SK-N-SH treated with all-trans-retinoic acid at 6 μM for 48 hours (cell line): ENCODE measurements around the gene ZDHHC20.

Source experiments
- ARNTL ChIP-seq: fragments of 450-650 bp; formaldehyde crosslinking; IDR thresholded peaks from 2 replicates; pipeline ENCODE4 v1.5.0; 2020; ENCODE audit warnings: low read depth, mild to moderate bottlenecking, moderate library complexity, borderline replicate concordance
- CSDC2 ChIP-seq: fragments of 250-450 bp; sonication (Bioruptor Pico); IDR thresholded peaks from 2 replicates; pipeline ENCODE4 v1.5.0; 2020; ENCODE audit warnings: mild to moderate bottlenecking, moderate library complexity
- GLIS3 ChIP-seq: fragments of 250-450 bp; sonication (Bioruptor Pico); IDR thresholded peaks from 2 replicates; pipeline ENCODE4 v1.5.0; 2020; ENCODE audit warnings: mild to moderate bottlenecking, moderate library complexity
- ISL1 ChIP-seq: fragments of 250-450 bp; sonication (Bioruptor Pico); IDR thresholded peaks from 2 replicates; pipeline ENCODE4 v2.1.2; 2022; ENCODE audit warnings: mild to moderate bottlenecking, moderate library complexity
- PPARA ChIP-seq: fragments of 250-450 bp; sonication (Bioruptor Pico); IDR thresholded peaks from 2 replicates; pipeline ENCODE4 v1.5.0; 2020; ENCODE audit warnings: mild to moderate bottlenecking, borderline replicate concordance
- RARB ChIP-seq: fragments of 250-450 bp; sonication (Bioruptor Pico); IDR thresholded peaks from 2 replicates; pipeline ENCODE4 v1.8.0; 2021; ENCODE audit warnings: mild to moderate bottlenecking, moderate library complexity
- ZFP30 ChIP-seq: fragments of 450-650 bp; formaldehyde crosslinking; IDR thresholded peaks from 2 replicates; pipeline ENCODE4 v1.5.0; 2022; ENCODE audit warnings: mild to moderate bottlenecking, moderate library complexity
- ZNF8 ChIP-seq: fragments of 450-650 bp; formaldehyde crosslinking; IDR thresholded peaks from 2 replicates; pipeline ENCODE4 v1.5.0; 2020; ENCODE audit warnings: mild to moderate bottlenecking, moderate library complexity
- TF ChIP-seq, protein P1 (sequence below): fragments of 250-450 bp; sonication (Bioruptor Pico); IDR thresholded peaks from 2 replicates; pipeline ENCODE4 v1.8.0; 2020; ENCODE audit warnings: mild to moderate bottlenecking, moderate library complexity, borderline replicate concordance
- TF ChIP-seq, protein P2 (sequence below): fragments of 250-450 bp; sonication (Bioruptor Pico); IDR thresholded peaks from 2 replicates; pipeline ENCODE4 v1.5.1; 2020; ENCODE audit warnings: low read depth, mild to moderate bottlenecking, moderate library complexity

GRCh38 chr13:21443171-21443570 lies 15.9 kb downstream of the ZDHHC20 start:
- TF ChIP-seq ARNTL (CRISPR knock-in tag) = no peak
- TF ChIP-seq GLIS3 = no peak
- TF ChIP-seq CSDC2 (CRISPR knock-in tag) = no peak
- no peak for TF ChIP-seq PPARA (CRISPR knock-in tag)
- no peak for TF ChIP-seq ZNF8
- TF ChIP-seq, protein P1, sequence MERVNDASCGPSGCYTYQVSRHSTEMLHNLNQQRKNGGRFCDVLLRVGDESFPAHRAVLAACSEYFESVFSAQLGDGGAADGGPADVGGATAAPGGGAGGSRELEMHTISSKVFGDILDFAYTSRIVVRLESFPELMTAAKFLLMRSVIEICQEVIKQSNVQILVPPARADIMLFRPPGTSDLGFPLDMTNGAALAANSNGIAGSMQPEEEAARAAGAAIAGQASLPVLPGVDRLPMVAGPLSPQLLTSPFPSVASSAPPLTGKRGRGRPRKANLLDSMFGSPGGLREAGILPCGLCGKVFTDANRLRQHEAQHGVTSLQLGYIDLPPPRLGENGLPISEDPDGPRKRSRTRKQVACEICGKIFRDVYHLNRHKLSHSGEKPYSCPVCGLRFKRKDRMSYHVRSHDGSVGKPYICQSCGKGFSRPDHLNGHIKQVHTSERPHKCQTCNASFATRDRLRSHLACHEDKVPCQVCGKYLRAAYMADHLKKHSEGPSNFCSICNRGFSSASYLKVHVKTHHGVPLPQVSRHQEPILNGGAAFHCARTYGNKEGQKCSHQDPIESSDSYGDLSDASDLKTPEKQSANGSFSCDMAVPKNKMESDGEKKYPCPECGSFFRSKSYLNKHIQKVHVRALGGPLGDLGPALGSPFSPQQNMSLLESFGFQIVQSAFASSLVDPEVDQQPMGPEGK (CRISPR knock-in tag) = no peak
- no peak for TF ChIP-seq ZFP30 (CRISPR knock-in tag)
- TF ChIP-seq RARB (CRISPR knock-in tag) = no peak
- no peak for TF ChIP-seq ISL1 (CRISPR knock-in tag)
- TF ChIP-seq, protein P2, sequence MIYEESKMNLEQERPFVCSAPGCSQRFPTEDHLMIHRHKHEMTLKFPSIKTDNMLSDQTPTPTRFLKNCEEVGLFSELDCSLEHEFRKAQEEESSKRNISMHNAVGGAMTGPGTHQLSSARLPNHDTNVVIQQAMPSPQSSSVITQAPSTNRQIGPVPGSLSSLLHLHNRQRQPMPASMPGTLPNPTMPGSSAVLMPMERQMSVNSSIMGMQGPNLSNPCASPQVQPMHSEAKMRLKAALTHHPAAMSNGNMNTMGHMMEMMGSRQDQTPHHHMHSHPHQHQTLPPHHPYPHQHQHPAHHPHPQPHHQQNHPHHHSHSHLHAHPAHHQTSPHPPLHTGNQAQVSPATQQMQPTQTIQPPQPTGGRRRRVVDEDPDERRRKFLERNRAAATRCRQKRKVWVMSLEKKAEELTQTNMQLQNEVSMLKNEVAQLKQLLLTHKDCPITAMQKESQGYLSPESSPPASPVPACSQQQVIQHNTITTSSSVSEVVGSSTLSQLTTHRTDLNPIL = no peak
